Smooth muscle cell of the brain vasculature (primary cell): ENCODE results near the gene EPC2.

ENCODE experiments used
- DNase-seq: peaks from one replicate; pipeline ENCODE4 v3.0.0-alpha.2; 2012; ENCODE audit warnings: low read depth, low spot score

EPC2 gene, protein sequence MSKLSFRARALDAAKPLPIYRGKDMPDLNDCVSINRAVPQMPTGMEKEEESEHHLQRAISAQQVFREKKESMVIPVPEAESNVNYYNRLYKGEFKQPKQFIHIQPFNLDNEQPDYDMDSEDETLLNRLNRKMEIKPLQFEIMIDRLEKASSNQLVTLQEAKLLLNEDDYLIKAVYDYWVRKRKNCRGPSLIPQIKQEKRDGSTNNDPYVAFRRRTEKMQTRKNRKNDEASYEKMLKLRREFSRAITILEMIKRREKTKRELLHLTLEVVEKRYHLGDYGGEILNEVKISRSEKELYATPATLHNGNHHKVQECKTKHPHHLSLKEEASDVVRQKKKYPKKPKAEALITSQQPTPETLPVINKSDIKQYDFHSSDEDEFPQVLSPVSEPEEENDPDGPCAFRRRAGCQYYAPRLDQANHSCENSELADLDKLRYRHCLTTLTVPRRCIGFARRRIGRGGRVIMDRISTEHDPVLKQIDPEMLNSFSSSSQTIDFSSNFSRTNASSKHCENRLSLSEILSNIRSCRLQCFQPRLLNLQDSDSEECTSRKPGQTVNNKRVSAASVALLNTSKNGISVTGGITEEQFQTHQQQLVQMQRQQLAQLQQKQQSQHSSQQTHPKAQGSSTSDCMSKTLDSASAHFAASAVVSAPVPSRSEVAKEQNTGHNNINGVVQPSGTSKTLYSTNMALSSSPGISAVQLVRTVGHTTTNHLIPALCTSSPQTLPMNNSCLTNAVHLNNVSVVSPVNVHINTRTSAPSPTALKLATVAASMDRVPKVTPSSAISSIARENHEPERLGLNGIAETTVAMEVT

GRCh38 chr2:148643998-148644882, at the start of gene EPC2:
Gene EPC2, plus strand, starts transcription at chr2:148644751. Its CDS starts 267 bp downstream, at chr2:148645018.
- peak; percentile 50 for DNase-seq

DNA sequence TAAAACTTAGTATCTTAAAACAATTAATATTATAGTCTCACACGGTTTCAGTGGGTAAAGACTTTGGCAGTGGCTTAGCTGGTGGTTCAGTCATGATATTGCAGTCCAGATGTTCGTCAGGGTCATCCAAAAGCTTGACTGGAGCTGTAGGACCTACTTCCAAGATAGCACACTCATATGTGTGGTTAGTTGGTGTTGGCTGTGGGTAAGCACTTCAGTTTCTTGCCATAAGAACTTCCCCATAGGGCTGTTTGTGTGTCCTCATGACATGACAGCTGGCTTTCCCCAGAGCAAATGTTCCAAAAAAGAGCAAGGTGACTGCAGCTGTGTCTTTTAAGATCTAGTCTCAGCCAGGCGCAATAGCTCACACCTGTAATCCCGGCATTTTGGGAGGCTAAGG, 48.5 kb upstream of the EPC2 start:
- no peak for DNase-seq

GRCh38 chr2:148599109-148599991, 45.2 kb upstream of the EPC2 start:
- no peak for DNase-seq

DNA sequence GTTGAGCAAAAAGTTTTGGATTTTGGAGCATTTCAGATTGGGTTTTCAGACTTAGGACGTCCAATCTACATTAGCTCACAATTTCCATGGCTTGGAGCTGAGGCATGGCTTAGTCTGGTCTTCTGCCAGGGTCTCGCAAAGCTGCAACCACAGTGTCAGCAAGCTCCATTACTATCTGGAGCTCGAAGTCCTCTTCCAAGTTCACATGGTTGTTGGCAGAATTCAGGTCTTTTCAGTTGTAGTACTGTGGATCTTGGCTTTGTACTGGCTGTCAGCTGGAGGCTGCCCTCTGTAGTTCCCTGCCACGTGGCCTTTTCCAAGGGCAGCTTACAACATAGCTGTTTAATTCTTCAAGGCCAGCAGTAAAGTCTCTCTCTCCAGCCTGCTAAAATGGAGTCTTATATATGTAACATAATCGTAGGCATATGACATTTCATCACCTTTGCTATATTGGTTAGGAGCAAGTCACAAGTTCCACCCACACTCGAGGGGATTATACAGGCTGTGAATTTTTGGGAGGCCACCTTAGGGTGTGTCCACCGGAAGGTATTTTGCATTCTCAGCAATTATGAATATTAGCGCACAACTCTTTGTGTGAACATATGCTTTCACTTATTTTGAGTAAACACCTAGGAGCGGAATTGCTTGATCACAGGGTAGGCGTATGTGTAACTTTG, 41.5 kb upstream of the EPC2 start:
- DNase-seq: no peak

DNA sequence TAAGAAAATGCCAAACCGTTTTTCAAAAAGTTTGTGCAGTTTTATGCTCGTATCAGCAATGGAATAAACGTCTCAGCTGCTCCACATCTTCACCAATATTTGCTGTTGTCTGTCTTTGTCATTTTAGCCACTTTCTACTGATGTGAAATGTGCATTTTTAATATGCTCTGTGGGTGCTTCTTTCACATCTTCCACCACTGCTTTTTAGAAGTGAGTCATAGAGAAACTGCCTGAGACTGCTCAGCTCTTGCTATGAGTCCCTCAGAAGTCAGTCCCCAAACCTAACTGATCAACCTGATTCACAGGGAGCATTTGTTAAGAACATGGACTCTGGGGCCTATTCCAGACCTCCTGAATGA, 41.0 kb upstream of the EPC2 start:
- DNase-seq: no peak

GRCh38 chr2:148604927-148605326, 39.6 kb upstream of the EPC2 start:
- no peak for DNase-seq

- no peak for DNase-seq
Measured at GRCh38 chr2:148607566-148607965, 37.0 kb upstream of the EPC2 start.

- DNase-seq: no peak
Measured at GRCh38 chr2:148613231-148614013, 31.1 kb upstream of the EPC2 start.

DNA sequence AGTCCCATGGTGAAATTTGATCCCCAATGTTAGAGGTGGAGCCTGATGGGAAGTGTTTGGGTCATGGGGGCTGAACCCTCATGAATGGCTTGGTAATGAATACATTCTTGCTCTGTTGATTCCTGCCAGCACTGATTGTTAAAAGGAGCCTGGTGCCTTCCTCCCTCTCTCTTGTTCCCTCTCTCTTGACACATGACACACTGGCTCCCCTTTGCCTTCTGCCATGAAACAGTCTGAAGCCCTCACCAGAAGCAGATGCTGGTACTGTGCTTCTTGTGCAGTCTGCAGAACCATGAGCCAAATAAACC, 30.6 kb upstream of the EPC2 start:
- no peak for DNase-seq

DNA sequence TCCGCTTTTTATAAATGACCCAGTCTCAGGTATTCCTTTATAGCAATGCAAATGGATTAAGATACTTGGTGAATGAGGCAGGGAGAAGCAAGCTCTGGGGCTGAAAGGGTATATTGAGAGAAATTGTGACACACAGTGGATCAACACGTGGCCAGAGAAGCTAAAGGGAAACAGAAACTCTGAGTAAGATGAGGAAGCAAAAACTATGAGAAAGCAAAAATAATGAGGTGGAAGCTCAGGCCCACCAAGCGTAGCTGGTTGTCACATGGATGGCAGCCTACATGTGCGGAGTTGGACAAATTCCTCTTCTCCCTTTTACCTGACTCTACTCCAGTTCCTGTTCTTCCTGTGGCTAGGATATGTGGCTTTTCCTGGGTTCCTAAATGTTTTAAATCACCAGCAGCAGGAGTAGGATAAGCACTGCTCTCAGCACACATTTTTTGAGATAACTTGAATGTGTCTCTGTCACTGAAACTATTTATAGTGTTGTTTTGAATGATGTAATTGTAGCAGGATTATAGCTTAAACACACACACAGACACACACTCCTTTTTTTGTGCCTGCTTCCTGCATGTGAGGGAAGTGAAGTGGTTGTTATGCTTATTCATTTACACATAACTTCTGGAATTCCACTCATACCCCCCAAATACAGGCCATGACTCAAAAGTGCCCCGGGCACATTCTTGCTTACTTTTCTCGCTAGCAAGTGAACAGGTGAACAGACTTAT, 30.1 kb upstream of the EPC2 start:
- no peak for DNase-seq

GRCh38 chr2:148615381-148615841, 29.1 kb upstream of the EPC2 start:
- no peak for DNase-seq

DNA sequence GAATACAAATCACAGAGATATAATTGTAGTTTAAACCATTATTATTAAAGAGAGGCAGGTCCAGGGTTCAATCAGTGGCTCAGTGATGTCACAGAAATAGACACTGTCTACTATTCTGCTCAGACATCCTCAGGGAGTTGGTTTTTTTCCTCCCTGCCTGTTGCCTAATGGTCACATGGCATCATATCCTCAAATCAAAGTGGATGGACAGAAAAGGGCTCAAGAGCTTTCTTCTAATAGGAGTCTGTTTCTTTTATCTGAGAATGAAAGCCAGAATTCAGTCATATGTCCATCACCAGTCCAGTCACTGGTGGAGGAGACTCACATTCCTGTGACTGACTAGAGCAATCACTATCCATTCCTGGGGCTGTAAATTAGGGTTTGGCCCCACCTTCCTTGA, 27.9 kb upstream of the EPC2 start:
- no peak for DNase-seq

- DNase-seq: no peak
Measured at GRCh38 chr2:148617219-148617618, 27.3 kb upstream of the EPC2 start.

- no peak for DNase-seq
Measured at GRCh38 chr2:148619560-148620195, 24.9 kb upstream of the EPC2 start.

- DNase-seq: no peak
Measured at GRCh38 chr2:148622366-148622765, 22.2 kb upstream of the EPC2 start.

GRCh38 chr2:148623086-148623485, 21.5 kb upstream of the EPC2 start:
- no peak for DNase-seq

DNA sequence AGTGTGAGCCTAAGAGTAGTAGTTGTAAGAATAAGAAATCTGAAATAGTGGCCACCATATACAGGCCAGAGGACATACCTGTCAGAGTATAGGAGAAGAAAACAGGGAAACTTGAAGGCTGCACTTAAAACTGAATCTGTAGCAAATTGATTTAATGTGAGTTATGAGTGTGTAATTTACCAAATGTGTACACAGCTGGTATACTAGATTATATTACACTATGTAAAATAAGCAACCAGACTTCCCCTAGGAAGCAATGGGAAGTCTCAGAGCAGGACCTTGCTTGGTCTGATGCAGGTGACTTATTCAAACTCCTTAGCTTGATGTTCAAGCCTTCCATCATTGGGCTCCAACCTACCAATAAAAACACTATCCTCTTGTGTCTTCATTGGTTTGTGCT, 17.3 kb upstream of the EPC2 start:
- DNase-seq: no peak

- no peak for DNase-seq
Measured at GRCh38 chr2:148634749-148635148, 9.8 kb upstream of the EPC2 start.

DNA sequence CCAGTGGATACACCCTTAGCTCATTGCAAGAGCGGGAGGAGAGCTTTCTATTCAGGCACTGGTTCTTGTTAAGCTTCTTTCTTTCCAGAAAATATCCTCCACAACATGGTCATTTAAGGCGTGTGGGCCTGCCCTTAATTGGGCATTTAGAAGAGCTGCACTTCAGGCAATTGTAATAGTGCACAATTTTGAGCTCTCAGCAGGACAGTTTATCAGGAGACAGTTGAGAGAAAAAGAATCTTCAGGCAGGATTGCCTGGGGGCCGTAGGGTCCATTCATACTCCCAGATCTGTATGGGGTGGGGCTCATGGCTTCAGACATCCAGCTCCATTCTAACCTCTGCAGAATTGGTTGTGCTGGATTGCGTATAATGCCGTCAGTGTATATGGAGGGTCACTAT, 6.0 kb upstream of the EPC2 start:
- no peak for DNase-seq
